ENCODE results near the gene TMEM30A. TPM values are rescaled to one million over a fixed set of nuclear protein-coding genes. Genes with fewer than 3 reads are reported as not detected.

Gene TMEM30A
- total RNA-seq, 2 experiments from 2014 or later: 39.7 to 39.9 TPM

- POLR2A ChIA-PET: no interaction called here
- H3K27ac Mint-ChIP-seq: no peak overlapping the region
- no peak for DNase-seq
- peaks cover 6% of the 10 kb centered on the region for H3K27me3 Mint-ChIP-seq
- intact Hi-C loops (cut with micrococcal nuclease): no loop called here
- TF ChIP-seq, protein P1, sequence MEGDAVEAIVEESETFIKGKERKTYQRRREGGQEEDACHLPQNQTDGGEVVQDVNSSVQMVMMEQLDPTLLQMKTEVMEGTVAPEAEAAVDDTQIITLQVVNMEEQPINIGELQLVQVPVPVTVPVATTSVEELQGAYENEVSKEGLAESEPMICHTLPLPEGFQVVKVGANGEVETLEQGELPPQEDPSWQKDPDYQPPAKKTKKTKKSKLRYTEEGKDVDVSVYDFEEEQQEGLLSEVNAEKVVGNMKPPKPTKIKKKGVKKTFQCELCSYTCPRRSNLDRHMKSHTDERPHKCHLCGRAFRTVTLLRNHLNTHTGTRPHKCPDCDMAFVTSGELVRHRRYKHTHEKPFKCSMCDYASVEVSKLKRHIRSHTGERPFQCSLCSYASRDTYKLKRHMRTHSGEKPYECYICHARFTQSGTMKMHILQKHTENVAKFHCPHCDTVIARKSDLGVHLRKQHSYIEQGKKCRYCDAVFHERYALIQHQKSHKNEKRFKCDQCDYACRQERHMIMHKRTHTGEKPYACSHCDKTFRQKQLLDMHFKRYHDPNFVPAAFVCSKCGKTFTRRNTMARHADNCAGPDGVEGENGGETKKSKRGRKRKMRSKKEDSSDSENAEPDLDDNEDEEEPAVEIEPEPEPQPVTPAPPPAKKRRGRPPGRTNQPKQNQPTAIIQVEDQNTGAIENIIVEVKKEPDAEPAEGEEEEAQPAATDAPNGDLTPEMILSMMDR (IDR thresholded peaks at IDR 0.05): no peak
- H3K36me3 Mint-ChIP-seq (ENCODE audit: low read depth): no peaks in the 10 kb centered on the region
- ATAC-seq: no peak
- no peaks in the 10 kb centered on the region for H3K4me1 Mint-ChIP-seq (ENCODE audit: low read depth)
- H3K9me3 Mint-ChIP-seq: no peaks in the 10 kb centered on the region
- CTCF ChIA-PET: interaction anchor here (0.6 to 1.6 kb wide), 3 partner anchors 12 to 1200 kb away, joined by 4 to 9 read pairs (median 6); no protein-coding TSS in a partner anchor
- H3K4me3 Mint-ChIP-seq: no peak overlapping the region
Observed at GRCh38 chr6:75223428-75223827, 61.2 kb downstream of the TMEM30A start.

DNA sequence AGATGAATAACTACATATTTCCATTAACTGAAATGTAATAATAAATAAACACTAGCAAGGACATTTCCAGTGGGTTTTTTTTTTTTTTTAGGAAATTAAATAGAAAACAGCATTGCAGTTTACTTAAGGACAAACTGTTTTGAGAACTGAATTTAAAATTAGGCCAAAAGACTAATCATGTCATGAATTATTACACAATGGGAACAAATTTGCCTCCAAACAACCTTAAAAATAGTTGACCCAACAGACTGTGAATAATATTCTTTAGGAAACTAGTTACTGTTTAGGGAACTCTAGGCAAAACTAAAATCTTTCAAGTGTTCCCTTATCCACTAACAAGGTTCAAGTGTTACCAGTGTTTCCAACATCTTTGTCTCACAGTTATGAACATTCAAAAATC lies 62.3 kb downstream of the TMEM30A start:
- CTCF ChIA-PET: no interaction called here
- peaks cover 4% of the 10 kb centered on the region for H3K4me1 Mint-ChIP-seq (ENCODE audit: low read depth)
- TF ChIP-seq, protein P1 (IDR thresholded peaks at IDR 0.05): no peak
- H3K27ac Mint-ChIP-seq: no peak overlapping the region
- H3K36me3 Mint-ChIP-seq (ENCODE audit: low read depth): no peaks in the 10 kb centered on the region
- intact Hi-C loops (cut with micrococcal nuclease): no loop called here
- DNase-seq: no peak
- no peaks in the 10 kb centered on the region for H3K9me3 Mint-ChIP-seq
- peaks cover 10% of the 10 kb centered on the region for H3K27me3 Mint-ChIP-seq
- POLR2A ChIA-PET: no interaction called here
- no peak overlapping the region for H3K4me3 Mint-ChIP-seq
- no peak for ATAC-seq

DNA sequence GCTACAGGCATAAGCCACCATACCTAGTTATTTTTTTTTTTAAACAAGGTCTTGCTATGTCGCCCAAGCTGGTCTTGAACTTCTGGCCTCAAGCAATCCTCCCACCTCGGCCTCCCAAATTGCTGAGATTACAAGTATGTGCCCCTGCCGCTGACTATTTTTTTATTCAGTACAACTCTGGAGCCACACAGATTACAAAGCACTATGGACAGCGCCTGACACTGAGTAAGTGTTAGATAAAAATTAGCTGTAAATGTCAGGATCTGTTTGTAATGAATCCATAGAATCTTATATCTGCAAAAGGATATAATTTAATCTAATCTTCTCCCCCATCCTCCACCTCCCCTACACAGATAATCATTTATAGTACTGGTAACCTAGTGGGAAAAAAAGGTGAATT lies 63.5 kb downstream of the TMEM30A start:
- no peak overlapping the region for H3K27ac Mint-ChIP-seq
- ATAC-seq: no peak
- TF ChIP-seq, protein P1 (IDR thresholded peaks at IDR 0.05): no peak
- H3K9me3 Mint-ChIP-seq: no peaks in the 10 kb centered on the region
- no peak for DNase-seq
- intact Hi-C loops (cut with micrococcal nuclease): no loop called here
- no peaks in the 10 kb centered on the region for H3K36me3 Mint-ChIP-seq (ENCODE audit: low read depth)
- peaks cover 16% of the 10 kb centered on the region for H3K27me3 Mint-ChIP-seq
- peaks cover 6% of the 10 kb centered on the region for H3K4me1 Mint-ChIP-seq (ENCODE audit: low read depth)
- POLR2A ChIA-PET: no interaction called here
- CTCF ChIA-PET: interaction anchor here (0.7 to 2.6 kb wide), 3 partner anchors 11 to 76 kb away, joined by 3 to 55 read pairs (median 3); no protein-coding TSS in a partner anchor
- H3K4me3 Mint-ChIP-seq: no peak overlapping the region

DNA sequence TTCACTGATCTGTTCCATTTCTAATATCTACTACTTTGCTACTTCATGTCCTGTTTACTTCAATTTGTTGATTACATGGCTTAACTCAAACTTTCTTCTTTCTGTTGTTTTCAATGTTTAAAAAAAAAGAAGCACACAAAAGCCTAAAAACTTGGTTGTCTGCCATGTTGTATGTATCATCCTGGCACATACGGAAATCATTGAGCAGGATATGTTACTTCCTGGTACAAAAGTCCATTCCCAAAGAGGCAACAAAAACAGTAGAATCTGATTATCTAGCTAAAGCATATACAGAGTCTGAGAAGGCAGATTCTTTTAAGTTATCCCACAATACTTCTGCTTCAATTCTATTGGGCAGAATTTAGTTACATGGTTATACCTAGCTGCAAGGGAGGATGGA lies 64.2 kb downstream of the TMEM30A start:
- H3K9me3 Mint-ChIP-seq: no peaks in the 10 kb centered on the region
- H3K27ac Mint-ChIP-seq: no peak overlapping the region
- ChIA-PET CTCF (interaction anchor here (0.7 to 2.6 kb wide), 3 partner anchors 10 to 77 kb away, joined by 3 to 55 read pairs (median 3); no protein-coding TSS in a partner anchor), POLR2A (no interaction called here)
- DNase-seq (no peak), ATAC-seq (no peak)
- peaks cover 21% of the 10 kb centered on the region for H3K27me3 Mint-ChIP-seq
- TF ChIP-seq, protein P1 (IDR thresholded peaks at IDR 0.05): no peak
- intact Hi-C loops (cut with micrococcal nuclease): no loop called here
- H3K4me3 Mint-ChIP-seq: no peak overlapping the region
- no peaks in the 10 kb centered on the region for H3K36me3 Mint-ChIP-seq (ENCODE audit: low read depth)
- H3K4me1 Mint-ChIP-seq (ENCODE audit: low read depth): peaks cover 6% of the 10 kb centered on the region

DNA sequence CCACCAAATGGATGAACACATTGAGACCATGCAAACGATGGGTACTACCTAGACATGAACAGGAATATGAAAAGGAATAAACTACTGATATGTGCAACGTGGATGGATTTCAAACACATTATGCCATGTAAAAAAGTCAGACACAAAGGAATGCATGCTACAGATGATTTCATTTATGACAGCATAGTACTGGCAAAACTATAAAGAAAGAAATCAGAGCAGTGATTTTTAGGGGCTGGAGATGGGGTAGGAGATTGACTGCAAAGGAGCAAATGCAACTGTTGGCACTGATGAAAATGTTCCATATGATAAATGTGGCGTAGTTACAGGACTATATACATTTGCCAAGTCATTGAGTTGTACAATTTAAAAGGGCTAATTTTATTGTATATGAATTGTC lies 65.3 kb downstream of the TMEM30A start:
- intact Hi-C loops (cut with micrococcal nuclease): no loop called here
- TF ChIP-seq, protein P1 (IDR thresholded peaks at IDR 0.05): no peak
- no peaks in the 10 kb centered on the region for H3K36me3 Mint-ChIP-seq (ENCODE audit: low read depth)
- no peaks in the 10 kb centered on the region for H3K9me3 Mint-ChIP-seq
- ChIA-PET CTCF (interaction anchor here (2.5 to 2.6 kb wide), 2 partner anchors 9 to 10 kb away, joined by 12 to 55 read pairs; no protein-coding TSS in a partner anchor), POLR2A (no interaction called here)
- H3K4me3 Mint-ChIP-seq: no peak overlapping the region
- peaks cover 24% of the 10 kb centered on the region for H3K27me3 Mint-ChIP-seq
- ATAC-seq: no peak
- no peak for DNase-seq
- peaks cover 6% of the 10 kb centered on the region for H3K4me1 Mint-ChIP-seq (ENCODE audit: low read depth)
- H3K27ac Mint-ChIP-seq: no peak overlapping the region

Data from activated CD8-positive, alpha-beta T cell treated with anti-CD3 and anti-CD28 coated beads for 36 hours (primary cell).